ENCODE measurements around the gene OLIG3.

The OLIG3 gene

DNA sequence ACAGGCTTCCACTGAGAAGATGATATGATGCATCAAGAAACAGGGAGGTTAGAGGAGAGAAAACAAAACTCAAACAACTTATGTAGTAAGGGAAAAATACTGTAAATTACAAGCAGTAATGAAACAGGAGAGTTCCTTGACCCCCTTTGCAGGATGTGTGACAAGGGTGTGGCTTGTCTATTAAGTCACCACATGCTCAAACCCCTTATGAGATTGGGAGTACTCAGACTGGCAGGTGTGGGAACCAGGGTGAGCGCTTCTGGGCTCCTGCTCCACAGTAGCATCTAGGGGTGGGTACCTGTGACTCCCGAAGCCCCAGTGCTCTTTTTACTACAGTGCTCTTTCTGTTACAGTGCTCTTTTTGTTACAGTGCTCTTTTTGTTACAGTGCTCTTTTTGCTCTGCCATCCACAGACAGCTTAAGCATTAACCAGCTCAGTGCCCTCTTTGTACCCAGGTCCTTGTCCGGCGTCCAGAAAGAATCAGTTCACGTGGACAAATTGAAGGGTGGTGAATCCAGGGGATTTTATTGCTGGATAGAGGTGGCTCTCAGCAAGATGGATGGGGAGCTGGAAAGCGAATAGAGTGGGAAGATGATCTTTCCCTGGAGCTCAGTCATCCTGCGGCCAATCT is 28.7 kb downstream of the OLIG3 start:
- no peak for DNase-seq

- no peak for DNase-seq
Observed at GRCh38 chr6:137452333-137452894, 41.8 kb downstream of the OLIG3 start.

DNA sequence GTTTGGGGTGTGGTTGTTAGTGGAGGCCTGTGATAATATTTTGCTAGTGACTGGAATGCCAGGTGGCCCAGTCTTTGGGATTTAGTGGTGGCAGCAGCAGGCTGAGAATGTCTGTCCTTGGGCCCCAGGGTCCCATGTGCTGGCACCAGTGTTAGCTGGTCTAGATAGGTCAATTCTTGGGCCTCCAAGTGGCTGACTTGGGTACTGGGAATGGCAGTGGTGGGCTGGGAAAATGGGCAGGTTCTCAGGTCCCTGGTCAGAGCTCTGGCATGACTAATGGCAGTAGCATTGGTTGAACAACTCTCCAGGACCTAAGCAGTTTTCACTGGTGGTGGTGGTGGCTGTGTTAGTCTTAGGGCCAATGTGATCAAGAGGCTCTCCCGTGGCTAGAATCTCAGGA is 50.3 kb downstream of the OLIG3 start:
- no peak for DNase-seq

Measured in DMS79 treated with DMSO at 0.1 percent for 48 hours (cell line).